Measurements from ENCODE around the gene AIF1L.
A peak's percentile ranks its signal among the peaks of the same experiment; 100 is the strongest.

AIF1L gene

GRCh38 chr9:131082774-131083512, 13.4 kb upstream of the AIF1L start:
- no peaks in the 10 kb centered on the region for H3K9me3 ChIP-seq
- TF ChIP-seq CTCF (IDR thresholded peaks at IDR 0.05; ENCODE audit: low read depth, low read length) = no peak
- H3K4me3 ChIP-seq (ENCODE audit: low read depth, low read length) = no peak overlapping the region
- no peak for DNase-seq
- H3K27me3 ChIP-seq = no peaks in the 10 kb centered on the region
- no peaks in the 10 kb centered on the region for H3K4me1 ChIP-seq
- no peaks in the 10 kb centered on the region for H3K36me3 ChIP-seq

GRCh38 chr9:131084661-131085369, 11.5 kb upstream of the AIF1L start:
- no peaks in the 10 kb centered on the region for H3K4me1 ChIP-seq
- no peak overlapping the region for H3K4me3 ChIP-seq (ENCODE audit: low read depth, low read length)
- no peak for DNase-seq
- H3K9me3 ChIP-seq = no peaks in the 10 kb centered on the region
- TF ChIP-seq CTCF (IDR thresholded peaks at IDR 0.05; ENCODE audit: low read depth, low read length) = no peak
- H3K36me3 ChIP-seq = no peaks in the 10 kb centered on the region
- no peaks in the 10 kb centered on the region for H3K27me3 ChIP-seq

DNA sequence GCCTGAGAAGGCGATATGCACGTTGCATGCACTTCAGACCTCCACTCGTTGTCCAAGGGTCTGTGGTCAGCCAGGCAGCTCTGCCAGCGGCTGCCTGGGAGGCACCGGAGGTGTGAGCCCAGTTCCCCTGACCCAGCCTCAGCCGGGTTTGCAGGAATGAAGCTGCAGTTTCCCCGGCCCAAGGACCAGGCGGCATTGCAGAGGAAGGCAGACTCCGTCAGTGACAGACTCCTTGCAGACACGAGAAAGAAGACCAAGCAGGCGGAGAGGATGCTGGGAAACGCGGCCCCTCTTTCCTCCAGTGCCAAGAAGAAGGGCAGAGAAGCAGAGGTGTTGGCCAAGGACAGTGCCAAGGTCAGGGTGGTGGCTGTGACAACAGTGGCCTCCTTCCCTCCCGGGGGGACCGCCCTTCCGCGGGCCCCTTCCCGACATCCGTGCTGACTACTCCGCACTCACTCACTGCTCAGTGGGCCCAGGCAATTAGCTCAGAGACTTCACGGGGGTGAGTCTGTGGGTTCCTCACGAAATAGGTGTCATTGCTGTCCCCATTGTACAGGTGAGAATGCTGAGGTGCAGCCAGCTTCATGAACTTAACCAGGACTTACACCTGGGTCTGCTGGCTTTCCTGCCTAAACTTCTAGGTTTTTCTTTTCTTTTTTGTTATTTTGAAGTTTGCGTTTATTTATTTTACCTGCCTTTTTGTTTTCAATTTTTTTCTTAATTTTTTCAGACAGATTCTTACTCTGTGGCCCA, 10.8 kb upstream of the AIF1L start:
- Histone ChIP-seq H3K36me3 (no peaks in the 10 kb centered on the region), H3K27me3 (no peaks in the 10 kb centered on the region), H3K4me3 (ENCODE audit: low read depth, low read length) (no peak overlapping the region), H3K4me1 (no peaks in the 10 kb centered on the region), H3K9me3 (no peaks in the 10 kb centered on the region)
- no peak for DNase-seq
- no peak for TF ChIP-seq CTCF (IDR thresholded peaks at IDR 0.05; ENCODE audit: low read depth, low read length)

- peak; percentile 41 for DNase-seq
- H3K27me3 ChIP-seq = no peaks in the 10 kb centered on the region
- H3K4me3 ChIP-seq (ENCODE audit: low read depth, low read length) = no peak overlapping the region
- no peaks in the 10 kb centered on the region for H3K4me1 ChIP-seq
- H3K9me3 ChIP-seq = no peaks in the 10 kb centered on the region
- TF ChIP-seq CTCF (IDR thresholded peaks at IDR 0.05; ENCODE audit: low read depth, low read length) = no peak
- no peaks in the 10 kb centered on the region for H3K36me3 ChIP-seq
Observed at GRCh38 chr9:131087354-131087893, 8.9 kb upstream of the AIF1L start.

DNA sequence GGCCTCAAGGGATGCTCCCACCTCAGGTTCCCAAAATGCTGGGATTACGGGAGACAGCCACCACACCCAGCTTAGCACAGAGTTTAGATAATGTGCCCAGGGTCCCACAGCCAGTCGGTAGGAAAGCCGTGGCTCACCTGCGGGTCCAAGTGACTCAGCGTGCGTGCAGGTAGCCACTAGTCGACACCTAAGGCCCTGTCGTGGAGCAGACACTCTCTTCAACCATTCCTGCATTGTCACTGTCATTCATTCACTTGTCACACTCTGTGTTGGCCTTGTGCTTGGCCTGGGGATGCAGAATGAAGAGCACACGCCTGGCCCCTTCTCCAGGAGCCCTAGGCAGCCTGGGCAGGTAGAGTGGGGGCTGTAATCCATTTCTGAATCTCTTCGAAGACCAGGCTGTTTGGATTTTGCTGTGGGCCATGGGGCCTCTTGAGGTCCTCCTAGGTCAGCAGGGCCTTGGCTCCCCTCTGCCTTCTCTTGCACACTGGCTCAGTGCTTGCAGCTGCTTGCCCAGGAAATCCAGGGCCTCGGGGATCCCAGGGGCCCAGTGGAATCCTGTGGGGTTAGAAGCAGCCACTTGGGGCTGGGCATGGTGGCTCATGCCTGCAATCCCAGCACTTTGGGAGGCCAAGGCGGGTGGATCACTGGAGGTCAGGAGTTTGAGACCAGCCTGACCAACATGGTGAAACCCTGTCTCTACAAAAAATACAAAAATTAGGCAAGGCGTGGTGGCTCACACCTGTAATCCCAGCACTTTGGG, 6.1 kb upstream of the AIF1L start:
- peaks cover 9% of the 10 kb centered on the region for H3K27me3 ChIP-seq
- H3K36me3 ChIP-seq = no peaks in the 10 kb centered on the region
- H3K4me1 ChIP-seq = no peaks in the 10 kb centered on the region
- DNase-seq = no peak
- TF ChIP-seq CTCF (IDR thresholded peaks at IDR 0.05; ENCODE audit: low read depth, low read length) = no peak
- no peak overlapping the region for H3K4me3 ChIP-seq (ENCODE audit: low read depth, low read length)
- no peaks in the 10 kb centered on the region for H3K9me3 ChIP-seq

Data from BE2C (cell line).